ENCODE results near the gene TASP1.
"Not testable (repeated sequence)": the region's sequence is repeated elsewhere in the genome, so short reads cannot be mapped to it uniquely, and the experiment has no call there.

The TASP1 gene

DNA sequence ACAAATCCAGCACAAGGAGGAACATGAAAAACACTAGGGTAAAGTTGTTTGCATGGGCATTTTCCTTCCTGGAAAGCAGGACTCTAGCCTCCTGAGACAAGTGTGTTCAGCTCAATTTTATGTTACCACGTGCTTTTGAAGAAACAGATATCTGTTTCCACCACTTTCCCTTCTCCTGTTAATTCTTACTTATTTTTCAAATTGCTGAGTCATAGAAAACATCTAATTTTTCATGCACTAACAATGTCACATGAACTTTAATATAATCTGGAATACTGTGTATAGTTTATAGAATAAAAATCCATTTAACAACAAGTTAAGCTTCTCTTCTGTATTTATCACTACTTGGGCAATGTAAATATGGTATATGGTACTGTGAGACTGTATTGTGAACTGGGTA lies 243.5 kb downstream of the TASP1 start:
- DNase-seq: no peak

DNA sequence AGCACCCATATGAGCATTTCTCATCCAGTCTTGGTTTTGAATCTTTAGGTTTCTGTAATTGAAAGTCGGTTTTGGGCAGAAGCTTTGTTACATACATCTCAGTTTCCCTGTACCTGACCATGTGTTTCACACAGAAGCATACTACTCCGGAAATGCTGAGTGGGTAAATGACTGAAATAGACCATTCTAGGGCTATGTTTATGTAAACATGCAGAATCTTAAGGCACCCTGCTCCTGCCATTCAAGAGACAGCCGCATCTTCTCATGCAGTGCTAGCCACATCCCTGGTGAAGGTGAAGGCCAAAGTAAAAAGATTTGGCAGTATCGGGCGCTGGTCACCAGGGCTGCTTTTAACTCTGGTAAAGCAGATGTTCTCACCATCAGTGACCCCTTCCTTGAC lies 246.3 kb downstream of the TASP1 start:
- DNase-seq: no peak

DNA sequence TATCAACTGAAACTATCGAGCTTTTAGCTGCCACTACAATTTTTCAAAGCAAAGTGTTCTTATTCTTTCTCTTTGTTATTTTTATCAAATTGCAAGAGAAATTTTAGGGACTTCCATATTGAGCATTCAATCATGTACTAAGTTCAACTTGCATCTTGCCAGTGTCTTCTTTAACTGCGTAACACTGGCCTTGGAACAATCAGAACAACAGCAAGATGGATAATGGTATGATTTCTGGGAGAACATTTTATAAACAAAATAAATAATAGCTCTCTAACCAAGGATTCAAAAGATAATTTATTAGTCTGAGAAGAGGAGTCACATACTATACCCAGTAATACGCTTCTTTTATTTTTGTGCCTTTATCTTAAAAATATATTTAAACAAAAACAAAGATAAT lies 249.6 kb downstream of the TASP1 start:
- no peak for DNase-seq

DNA sequence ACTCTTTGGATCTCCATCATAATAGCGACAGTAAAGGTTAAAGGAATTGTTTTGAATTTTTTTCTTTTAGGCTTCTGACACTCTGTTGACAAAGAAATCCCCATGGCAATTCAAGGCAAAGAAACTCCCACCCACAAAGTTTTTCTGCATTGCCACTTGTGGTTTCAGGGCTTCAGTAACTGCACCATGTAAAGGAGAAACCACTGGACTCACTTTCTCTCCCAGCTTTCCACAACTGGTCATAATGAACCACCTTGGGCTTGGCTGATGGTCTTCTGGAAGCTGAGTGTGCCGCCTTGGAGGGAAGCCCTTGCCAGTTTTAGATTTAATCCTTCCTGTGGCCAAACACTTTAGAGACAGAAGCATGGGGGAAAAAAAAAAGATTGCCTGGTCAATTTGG lies 254.6 kb downstream of the TASP1 start:
- DNase-seq: no peak

DNA sequence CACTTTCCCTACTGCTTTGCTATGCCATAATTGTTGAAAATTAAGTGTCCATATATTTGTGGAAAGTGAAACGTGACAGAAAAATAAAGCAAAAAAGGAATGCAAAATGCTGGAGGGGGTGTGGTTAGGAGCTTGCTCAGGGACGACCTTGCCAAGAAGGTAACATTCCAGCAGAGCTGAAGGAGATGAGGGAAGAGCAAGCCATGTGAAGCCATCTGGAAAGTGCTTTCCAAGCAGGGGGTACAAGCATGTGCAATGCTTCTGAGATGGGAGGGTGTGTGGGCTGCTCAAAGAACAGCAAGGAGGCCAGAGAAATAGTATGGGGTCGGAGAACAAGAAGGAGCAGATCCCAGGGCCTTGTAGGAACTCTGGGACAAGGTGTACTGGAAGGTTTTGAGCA lies 255.9 kb downstream of the TASP1 start:
- DNase-seq: no peak

DNA sequence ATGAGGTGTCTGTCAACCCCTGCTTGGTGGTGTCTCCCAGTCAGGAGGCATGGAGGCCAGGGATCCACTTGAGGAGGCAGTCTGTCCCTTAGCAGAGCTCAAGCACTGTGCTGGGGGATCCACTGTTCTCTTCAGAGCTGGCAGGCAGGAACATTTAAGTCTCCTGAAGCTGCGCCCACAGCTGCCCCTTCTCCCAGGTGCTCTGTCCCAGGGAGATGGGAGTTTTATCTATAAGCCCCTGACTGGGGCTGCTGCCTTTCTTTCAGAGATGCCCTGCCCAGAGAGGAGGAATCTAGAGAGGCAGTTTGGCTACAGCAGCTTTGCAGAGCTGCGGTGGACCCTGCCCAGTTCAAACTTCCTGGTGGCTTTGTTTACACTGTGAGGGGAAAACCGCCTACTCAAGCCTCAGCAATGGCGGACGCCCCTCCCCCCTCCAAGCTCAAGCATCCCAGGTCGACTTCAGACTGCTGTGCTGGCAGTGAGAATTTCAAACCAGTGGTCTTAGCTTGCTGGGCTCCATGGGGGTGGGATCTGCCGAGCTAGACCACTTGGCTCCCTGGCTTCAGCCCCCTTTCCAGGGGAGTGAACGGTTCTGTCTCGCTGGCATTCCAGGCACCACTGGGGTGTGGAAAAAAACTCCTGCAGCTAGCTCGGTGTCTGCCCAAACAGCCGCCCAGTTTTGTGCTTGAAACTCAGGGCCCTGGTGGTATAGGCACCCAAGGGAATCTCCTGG lies 258.1 kb downstream of the TASP1 start:
- DNase-seq: not testable (repeated sequence)

DNA sequence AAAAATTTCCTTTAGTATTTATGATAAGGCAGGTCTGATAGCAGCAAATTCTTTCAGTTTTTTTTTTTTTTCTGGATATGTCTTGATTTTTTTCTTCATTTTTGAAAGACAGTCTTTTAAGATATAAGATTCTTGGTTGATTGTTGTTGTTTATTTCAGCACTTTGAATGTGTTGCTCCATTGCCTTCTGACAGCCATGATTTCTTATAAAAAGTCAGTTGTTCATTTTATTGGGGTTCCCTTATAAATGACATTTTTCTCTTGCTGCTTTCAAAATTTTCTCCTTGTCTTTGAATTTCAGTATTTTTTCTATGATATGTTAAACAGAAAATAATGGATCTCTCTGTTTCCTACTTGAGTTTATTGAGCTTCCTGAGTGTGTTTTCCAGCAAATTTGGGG lies 265.3 kb downstream of the TASP1 start:
- no peak for DNase-seq

DNA sequence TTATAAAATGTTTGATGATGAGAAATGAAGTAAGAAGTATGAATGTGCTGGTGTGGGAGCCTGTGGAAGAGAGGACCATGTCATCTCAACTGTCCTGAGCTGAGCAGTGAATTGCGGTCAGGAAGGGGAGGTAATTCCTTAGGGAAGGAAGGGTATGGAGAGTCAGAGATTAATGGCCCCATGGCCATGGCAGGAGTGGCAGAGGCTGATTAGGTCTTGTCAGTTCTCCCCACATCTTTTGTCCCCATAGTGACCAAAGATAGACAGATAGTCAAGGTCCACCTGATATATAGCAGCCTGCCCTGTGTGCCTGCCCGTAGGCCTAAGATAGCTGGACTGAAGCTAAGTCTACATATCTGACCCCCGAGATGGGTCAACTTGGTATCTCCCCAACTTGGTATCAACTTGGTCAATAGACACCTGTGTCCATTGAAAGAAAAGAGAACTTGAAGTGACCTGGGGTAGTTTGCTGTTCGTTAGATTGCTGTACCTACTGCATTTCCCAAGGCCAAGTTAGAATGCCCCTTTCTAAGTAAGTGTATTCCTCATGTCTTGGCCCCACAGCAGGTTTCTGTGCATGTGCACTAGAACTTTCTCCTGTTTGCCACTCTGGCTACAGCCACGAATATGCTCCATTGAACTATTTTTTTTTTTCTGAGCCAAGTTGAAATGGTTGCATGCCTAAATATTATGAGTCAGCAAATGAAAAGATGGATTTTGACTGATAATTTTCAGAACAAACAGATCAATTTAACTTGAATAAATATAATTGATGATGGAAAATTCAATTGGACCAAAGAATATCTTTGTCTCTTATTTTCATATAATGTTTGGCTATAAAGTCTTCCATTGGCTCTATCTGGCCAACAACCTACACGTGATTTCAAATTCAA lies 274.2 kb downstream of the TASP1 start:
- DNase-seq: no peak

DNA sequence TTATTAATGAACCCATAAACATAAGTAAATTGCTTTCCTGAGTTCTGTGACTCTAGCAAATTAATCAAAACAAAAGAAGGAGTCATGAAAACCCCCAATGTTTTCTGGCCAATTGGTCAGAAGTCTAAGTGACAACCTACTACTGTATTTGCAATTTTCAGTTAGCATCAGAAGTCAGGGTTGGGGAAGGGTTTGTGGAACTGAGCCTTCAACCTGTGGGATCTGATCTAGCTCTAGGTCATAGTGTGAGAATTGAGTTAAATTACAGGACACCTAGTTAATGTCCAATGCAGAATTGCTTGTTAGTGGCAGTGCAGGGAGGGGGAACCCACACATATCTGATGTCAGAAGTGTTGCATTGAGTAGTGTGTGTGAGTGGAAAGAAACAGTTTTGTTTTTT lies 275.3 kb downstream of the TASP1 start:
- DNase-seq: no peak

DNA sequence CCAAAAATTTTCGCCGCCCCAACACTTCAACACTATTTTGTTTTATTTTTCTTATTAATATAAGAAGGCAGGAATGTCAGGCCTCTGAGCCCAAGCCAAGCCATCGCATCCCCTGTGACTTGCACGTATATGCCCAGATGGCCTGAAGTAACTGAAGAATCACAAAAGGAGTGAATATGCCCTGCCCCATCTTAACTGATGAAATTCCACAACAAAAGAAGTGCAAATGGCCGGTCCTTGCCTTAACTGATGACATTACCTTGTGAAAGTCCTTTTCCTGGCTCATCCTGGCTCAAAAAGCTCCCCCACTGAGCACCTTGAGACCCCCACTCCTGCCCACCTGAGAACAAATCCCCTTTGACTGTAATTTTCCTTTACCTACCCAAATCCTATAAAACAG lies 276.6 kb downstream of the TASP1 start:
- not testable (repeated sequence) for DNase-seq

DNA sequence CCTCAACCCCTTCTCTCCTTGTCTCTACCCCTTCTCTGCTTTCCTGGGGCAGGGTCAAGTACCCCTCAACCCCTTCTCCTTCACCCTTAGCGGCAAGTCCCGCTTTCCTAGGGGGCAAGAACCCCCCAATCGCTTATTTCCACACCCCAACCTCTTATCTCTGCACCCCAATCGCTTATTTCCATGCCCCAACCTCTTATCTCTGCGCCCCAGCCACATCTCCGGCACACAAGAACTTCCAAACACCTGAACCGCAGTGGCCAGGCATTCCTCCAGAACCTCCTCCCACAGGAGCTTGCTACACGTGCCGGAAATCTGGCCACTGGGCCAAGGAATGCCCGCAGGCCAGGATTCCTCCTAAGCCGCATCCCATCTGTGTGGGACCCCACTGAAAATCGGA lies 279.8 kb downstream of the TASP1 start:
- DNase-seq: not testable (repeated sequence)

DNA sequence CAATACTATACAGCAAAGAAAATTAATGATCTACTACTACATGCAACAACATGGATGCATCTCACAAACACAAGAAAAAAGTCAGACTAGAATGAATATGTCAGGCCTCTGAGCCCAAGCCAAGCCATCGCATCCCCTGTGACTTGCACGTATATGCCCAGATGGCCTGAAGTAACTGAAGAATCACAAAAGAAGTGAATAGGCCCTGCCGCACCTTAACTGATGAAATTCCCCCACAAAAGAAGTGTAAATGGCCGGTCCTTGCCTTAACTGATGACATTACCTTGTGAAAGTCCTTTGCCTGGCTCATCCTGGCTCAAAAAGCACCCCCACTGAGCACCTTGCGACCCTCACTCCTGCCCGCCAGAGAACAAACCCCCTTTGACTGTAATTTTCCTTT lies 280.9 kb downstream of the TASP1 start:
- not testable (repeated sequence) for DNase-seq

DNA sequence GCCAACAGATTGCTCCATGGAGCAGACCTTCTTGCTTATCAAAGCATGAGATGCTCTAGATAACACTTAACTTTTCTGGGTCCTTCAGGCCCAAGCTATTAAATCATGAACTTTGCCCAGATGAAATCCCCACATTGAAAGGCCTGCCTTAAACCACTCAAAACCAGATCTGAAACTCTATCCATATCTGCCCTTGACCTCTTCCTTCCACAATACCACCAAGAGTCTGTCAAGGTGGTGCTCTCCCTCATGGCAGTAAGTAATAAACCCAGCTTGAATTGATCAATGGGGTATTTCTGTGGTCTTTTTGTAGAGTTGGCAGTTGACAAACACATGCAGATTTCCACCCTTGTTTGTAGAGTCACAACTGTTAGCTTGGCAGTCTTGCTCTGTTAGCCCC lies 282.1 kb downstream of the TASP1 start:
- no peak for DNase-seq

DNA sequence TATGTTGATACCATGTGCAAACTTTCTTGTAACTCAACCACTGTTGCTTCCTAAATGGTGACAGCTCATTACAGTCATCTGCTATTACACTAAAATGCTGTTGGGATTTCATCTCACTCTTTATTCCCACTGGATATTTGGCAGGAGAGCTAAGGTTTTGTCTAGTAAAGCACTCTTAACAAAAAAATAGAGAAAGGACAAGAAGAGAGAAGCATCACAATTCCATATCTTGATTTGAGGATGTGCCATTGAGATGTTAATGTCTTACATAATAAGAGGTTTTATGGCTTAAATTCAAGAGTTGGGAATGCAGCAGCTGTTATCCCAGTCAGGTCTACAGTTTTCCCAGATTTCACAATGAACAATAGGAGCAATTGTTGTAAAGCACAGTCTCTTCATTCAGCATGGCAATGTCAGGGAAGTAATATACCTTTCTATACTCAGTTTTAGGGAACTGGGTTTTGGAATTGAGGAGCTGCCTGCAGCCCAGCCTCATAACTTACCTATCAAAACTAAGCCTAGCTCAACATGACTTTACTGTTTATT lies 282.7 kb downstream of the TASP1 start:
- no peak for DNase-seq

DNA sequence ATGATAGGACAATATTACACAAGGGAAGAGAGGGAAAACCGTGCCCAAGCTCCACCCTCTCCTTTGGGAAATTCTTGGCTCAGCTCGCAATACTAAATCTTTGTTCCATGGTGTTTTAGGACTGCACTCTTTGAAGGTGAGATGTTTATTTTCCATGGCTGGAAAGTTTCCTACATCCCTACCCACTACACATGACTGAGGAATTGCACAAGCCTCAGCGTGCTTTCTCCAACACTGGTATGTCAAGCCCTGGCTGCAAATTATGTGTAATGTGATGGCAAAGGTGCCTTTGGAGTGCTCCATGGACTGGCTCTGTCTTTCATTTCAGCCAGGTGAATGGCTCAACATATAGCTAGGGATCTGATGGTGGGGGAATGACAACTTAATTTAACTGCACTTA lies 283.3 kb downstream of the TASP1 start:
- no peak for DNase-seq

DNA sequence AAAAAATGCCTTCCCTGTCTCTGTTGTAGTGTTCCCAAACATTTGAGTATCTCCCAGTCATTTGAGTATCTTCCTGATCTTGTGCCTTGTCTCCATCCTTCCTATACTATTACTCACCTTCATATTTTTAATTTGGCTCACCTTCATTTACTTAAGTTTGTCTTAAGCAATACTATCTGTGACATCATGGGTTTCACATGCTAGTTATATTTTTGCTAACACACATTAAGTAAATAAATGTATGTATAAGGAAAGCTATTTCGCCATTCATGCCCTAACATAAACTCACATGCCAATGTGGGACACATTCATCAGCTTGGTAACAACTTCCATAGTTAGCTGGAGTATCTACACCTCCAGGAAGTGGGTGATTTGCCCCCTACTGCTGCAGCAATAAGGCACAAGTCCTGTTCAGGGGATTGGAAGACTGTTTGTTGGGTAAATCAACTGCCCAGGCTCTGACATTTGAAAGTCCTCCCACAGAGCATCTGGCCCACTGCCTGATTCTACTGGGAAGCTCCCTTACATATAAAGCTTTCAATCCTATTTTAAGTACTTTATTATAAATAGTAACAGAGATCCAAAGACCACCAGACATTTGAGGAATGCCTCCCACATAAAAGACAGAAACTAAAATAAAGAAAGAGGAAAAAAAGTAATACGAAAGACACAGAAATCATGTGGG lies 285.3 kb downstream of the TASP1 start:
- no peak for DNase-seq

DNA sequence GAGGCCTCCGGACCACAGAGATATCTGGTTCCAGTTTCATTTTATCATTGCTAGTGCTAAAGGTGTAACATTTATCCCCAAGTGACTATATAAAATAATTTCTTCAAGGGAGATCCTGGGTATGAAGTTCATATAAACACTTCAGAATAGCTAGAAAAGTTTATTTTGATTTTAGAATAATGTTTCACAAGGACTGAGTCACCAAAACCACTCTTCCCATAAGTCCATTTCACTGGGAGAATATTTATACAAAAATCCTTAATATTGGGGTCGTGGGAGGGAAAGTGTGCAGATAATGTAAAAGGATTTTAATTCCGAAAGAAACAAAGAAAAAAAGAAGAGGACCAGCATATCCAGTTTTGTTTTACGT lies 289.5 kb downstream of the TASP1 start:
- no peak for DNase-seq

DNA sequence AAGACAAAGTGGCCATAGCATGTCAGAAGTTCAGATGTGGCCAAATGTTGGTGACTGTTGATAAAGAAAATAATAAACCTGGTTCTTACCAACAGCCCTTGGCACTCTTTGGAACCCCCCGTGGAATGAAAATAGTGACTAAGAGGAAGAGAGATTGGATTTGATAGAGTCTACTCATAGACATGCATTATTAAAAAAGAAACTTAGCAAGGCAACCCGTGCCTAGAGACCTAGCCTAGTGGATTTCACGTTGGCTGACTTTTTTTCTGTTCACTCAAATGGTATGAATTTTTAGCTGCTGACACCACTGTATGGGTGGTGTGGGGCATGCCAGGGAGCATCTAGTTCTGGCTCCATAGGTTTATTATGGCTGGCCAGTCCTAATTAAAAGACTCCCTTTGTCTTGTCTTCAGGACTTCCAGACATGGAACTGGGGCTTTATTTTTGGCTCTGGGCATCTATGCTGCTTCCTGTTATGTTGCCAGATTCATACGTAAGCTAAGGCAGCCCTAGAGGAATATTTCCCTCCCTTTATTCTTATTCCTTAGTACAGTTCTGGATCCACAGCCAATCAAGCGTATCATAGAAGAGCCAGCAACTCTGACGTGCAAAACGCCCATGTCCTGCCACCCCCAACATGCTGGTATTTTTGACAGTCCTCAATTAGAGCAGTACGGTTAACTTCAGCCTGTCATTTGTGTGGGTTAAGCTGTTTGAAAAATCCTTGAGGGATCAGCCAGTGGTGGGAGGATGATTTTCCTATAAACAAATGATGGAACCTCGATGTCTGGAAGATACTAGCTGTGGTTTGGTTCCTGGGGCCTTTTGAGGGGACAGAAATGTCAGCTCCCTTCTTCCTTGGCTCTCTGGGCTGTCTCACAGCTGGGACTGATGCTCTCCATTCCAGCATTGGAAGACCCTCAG lies 290.2 kb downstream of the TASP1 start:
- no peak for DNase-seq

DNA sequence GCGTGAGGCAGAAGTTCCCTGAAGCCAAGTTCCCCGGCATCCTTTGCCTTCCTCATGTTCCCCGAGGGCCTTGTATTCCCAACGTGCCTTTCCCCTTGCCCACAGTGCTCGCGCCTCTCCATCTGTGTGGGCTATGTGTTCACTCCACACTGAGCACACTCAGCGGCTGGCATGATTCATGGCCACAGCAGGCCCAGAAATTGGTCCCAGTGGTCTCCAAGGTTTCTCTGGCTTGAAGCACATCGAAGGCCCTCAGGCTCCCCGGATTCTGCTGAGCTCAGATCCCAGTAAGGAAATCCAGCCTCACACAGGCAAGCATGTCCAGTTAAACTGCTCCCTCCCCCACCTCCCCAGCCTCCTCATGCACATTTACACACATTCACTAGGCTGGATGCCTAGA lies 294.1 kb downstream of the TASP1 start:
- no peak for DNase-seq

DNA sequence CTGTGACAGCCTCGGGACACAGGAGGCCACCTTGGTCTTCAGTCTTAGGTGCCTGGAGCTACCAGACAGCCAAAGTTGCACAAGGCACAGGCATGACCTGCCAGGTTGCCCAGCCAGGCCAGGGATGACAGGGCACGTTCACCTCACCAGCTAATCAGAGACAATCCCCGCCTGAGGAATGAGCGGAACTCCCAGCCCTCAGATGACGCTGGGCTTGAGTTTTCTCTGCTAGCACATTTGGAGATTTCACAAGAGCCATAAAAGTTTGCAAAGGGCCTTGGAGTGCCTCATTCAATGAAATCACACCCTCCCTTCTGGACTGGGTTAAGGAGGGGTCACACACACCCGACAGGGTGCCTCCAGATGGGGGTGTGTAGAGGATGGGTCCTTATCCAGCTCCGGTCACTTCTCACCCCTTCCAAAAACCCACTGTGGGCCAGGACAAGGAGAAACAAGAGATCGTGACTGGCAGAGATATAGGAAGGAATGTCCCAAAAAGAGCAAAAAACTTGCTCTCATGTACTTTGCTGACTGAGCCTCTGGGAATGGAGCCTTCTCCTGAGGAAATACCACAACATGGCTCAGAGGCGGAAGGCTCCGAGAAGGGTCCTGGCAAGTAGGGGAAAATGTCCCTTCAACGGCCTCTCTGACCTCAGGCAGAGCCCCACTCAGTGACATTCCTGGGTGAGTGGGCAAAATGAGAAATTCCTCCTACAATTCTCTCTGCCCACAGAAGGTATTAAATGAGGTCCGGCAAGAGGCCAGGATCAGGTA lies 296.1 kb downstream of the TASP1 start:
- DNase-seq: no peak

DNA sequence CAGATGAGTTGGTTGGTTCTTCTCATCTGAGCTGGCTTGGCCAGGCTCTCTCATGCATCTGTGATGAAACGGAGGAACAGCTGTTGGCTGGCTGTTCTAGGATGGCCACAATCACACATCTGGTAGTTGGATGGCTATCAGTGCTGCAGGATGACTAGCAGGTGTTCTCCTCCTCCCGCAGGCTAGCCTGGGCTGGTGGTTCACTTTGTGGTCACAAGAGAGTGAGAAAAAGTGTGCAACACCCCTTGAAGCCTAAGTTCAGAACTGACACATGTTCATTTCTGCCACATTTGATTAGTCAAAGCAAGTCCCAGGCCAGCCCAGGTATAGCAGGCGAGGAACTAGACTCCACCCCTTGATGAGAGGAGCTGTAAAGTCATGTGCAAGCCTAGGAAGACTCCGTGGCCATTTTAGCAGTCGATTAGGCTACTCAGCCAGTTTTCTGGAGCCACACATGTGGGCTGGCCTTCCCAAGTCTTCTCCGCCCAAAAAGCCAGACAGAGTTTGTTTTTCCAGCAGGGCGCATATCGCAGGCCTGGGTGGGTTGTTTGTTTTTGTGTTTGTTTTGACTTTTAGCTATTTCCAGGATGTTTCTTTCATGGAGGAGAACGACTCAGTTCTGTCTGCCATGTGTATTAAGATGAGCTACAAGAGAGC lies 296.9 kb downstream of the TASP1 start:
- no peak for DNase-seq

All from hematopoietic multipotent progenitor cell treated with erythropoietin and hydrocortisone succinate and interleukin-3 and kit ligand, for 8 days (in vitro differentiated cells).